ENCODE measurements around the gene NOPCHAP1. TPM values are rescaled to one million over a fixed set of nuclear protein-coding genes. Genes with fewer than 3 reads are reported as not detected.

The NOPCHAP1 gene
- total RNA-seq, 1 experiment from 2014 or later = 37.8 TPM

DNA sequence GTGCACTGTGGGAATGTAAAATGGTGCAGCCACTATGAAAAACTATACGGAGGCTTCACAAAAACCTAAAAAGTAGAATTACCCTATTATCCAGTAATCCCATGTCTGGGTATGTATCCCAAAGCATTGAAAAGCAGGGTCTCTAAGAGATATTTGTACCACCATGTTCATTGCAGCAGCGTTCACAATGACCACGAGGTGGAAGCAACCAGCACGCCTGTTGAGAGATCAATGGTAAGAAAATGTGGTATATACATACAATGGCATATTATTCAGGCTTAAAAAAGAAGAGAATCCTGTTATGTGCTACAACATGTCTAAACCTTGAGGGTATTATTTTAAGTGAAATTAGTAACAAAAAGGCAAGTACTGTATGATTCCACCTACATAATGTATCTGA is 910 bp upstream of the NOPCHAP1 start:
- intact Hi-C loops (cut with micrococcal nuclease) = no loop called here
- H3K4me2 ChIP-seq (ENCODE audit: low read length) = peak overlapping the region; percentile 86
- TF ChIP-seq CTCF (conservative IDR thresholded peaks at IDR 0.05; ENCODE audit: low read depth, low read length) = 0 out of 2 replicates have a peak, but pooled peaks have one; percentile 19
- no peak for TF ChIP-seq EZH2phosphoT487 (IDR thresholded peaks at IDR 0.05; ENCODE audit: borderline replicate concordance, low read length)
- no peaks in the 10 kb centered on the region for H3K27me3 ChIP-seq (ENCODE audit: low read length)
- no peaks in the 10 kb centered on the region for H3F3A ChIP-seq (ENCODE audit: low read length, unreplicated experiment)
- peaks cover 41% of the 10 kb centered on the region for H3K79me2 ChIP-seq (ENCODE audit: low read length)
- no peak overlapping the region for H3K4me3 ChIP-seq (ENCODE audit: low read length)
- peak overlapping the region; percentile 78 for H2AFZ ChIP-seq (ENCODE audit: low read length)
- ChIA-PET POLR2A (ENCODE audit: unreplicated experiment) (no interaction called here), CTCF (no interaction called here)
- peaks cover 14% of the 10 kb centered on the region; the same call in 1 of the 2 replicates for H3K4me1 ChIP-seq (ENCODE audit: insufficient read depth, low read length)
- DNase-seq (no peak), ATAC-seq (no peak)
- BruUV-seq (replicated peaks) = no TSS peak
- H3K9me3 ChIP-seq (ENCODE audit: low read length) = no peaks in the 10 kb centered on the region
- H3K9ac ChIP-seq (ENCODE audit: low read length) = no peak overlapping the region
- H4K20me1 ChIP-seq (ENCODE audit: low read length) = peaks cover 9% of the 10 kb centered on the region; the same call in 1 of the 2 replicates
- no peaks in the 10 kb centered on the region for H3K9me2 ChIP-seq (replicated peaks; ENCODE audit: low read length)
- no peak overlapping the region for H3K27ac ChIP-seq (ENCODE audit: low read length)
- H3K36me3 ChIP-seq (ENCODE audit: low read depth, low read length) = peaks cover 18% of the 10 kb centered on the region

GRCh38 chr12:104990950-104991349 is 4.8 kb downstream of the NOPCHAP1 start:
- Histone ChIP-seq H3K36me3 (ENCODE audit: low read depth, low read length) (peaks cover 67% of the 10 kb centered on the region), H3K4me1 (ENCODE audit: insufficient read depth, low read length) (peaks cover 23% of the 10 kb centered on the region), H3K9me3 (ENCODE audit: low read length) (no peaks in the 10 kb centered on the region), H3K27me3 (ENCODE audit: low read length) (no peaks in the 10 kb centered on the region), H4K20me1 (ENCODE audit: low read length) (peaks cover 13% of the 10 kb centered on the region; the same call in 1 of the 2 replicates), H3K4me2 (ENCODE audit: low read length) (no peak overlapping the region), H3F3A (ENCODE audit: low read length, unreplicated experiment) (no peaks in the 10 kb centered on the region), H3K79me2 (ENCODE audit: low read length) (peaks cover 56% of the 10 kb centered on the region), H3K4me3 (ENCODE audit: low read length) (no peak overlapping the region), H3K27ac (ENCODE audit: low read length) (no peak overlapping the region), H3K9me2 (replicated peaks; ENCODE audit: low read length) (no peaks in the 10 kb centered on the region), H2AFZ (ENCODE audit: low read length) (no peak overlapping the region), H3K9ac (ENCODE audit: low read length) (no peak overlapping the region)
- ChIA-PET POLR2A (ENCODE audit: unreplicated experiment) (no interaction called here), CTCF (no interaction called here)
- TF ChIP-seq CTCF (conservative IDR thresholded peaks at IDR 0.05; ENCODE audit: low read depth, low read length) (no peak), EZH2 (IDR thresholded peaks at IDR 0.05; ENCODE audit: low read length, unreplicated experiment) (no peak), EZH2phosphoT487 (IDR thresholded peaks at IDR 0.05; ENCODE audit: borderline replicate concordance, low read length) (no peak)
- DNase-seq = no peak
- intact Hi-C loops (cut with micrococcal nuclease) = no loop called here
- no TSS peak for BruUV-seq (replicated peaks)
- ATAC-seq = no peak

DNA sequence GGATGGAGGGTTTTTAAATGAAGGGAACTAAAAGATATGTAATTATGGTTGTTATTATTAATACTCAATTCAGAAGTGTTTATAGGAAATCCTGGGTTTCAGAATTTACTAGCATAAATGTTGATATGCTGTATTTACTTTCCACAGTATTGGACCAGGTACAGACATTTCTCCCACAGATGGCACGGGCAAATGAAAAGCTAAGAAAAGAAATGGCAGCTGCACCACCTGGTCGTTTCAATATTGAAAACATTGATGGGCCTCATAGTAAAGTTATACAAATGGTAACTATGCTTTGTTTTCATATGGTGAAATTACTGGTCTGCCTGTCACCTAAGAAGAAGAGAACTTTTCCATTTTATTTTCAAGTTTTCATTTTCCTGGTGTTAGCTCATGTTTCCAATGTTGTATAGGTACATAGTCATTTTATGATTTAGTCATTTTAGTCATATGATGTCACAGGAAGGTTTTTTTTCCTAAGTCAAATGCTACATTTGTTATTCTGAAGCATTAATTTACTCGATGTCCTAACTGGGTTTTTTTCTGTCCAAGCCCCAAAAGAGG is 5.5 kb downstream of the NOPCHAP1 start:
- CTCF ChIA-PET = no interaction called here
- intact Hi-C loops (cut with micrococcal nuclease) = no loop called here

More for the DNA sequence above, 5.5 kb downstream of the NOPCHAP1 start:
- no peaks in the 10 kb centered on the region for H3K9me3 ChIP-seq (ENCODE audit: low read length)
- H4K20me1 ChIP-seq (ENCODE audit: low read length) = peaks cover 13% of the 10 kb centered on the region; the same call in 1 of the 2 replicates
- H3F3A ChIP-seq (ENCODE audit: low read length, unreplicated experiment) = no peaks in the 10 kb centered on the region
- H3K4me1 ChIP-seq (ENCODE audit: insufficient read depth, low read length) = peaks cover 23% of the 10 kb centered on the region
- H3K4me3 ChIP-seq (ENCODE audit: low read length) = no peak overlapping the region
- no peak for TF ChIP-seq EZH2 (IDR thresholded peaks at IDR 0.05; ENCODE audit: low read length, unreplicated experiment)
- H3K36me3 ChIP-seq (ENCODE audit: low read depth, low read length) = peaks cover 74% of the 10 kb centered on the region
- POLR2A ChIA-PET (ENCODE audit: unreplicated experiment) = no interaction called here
- H3K27me3 ChIP-seq (ENCODE audit: low read length) = no peaks in the 10 kb centered on the region
- no TSS peak for BruUV-seq (replicated peaks)
- H3K9ac ChIP-seq (ENCODE audit: low read length) = no peak overlapping the region
- no peak for DNase-seq
- no peak overlapping the region for H3K4me2 ChIP-seq (ENCODE audit: low read length)
- H3K79me2 ChIP-seq (ENCODE audit: low read length) = peaks cover 51% of the 10 kb centered on the region
- no peak for ATAC-seq
- no peak overlapping the region for H3K27ac ChIP-seq (ENCODE audit: low read length)
- no peak overlapping the region for H2AFZ ChIP-seq (ENCODE audit: low read length)
- no peaks in the 10 kb centered on the region for H3K9me2 ChIP-seq (replicated peaks; ENCODE audit: low read length)

Measured in PC-3 (cell line).